WTC11 (cell line): Measurements from ENCODE around the gene SGPP2. TPM values are rescaled to one million over a fixed set of nuclear protein-coding genes. Genes with fewer than 3 reads are reported as not detected.

Experiments
- ATAC-seq: fragments of 200-7000 bp; cut with Tn5 transposase; 2 replicates; pipeline ENCODE4 v1.10.0; 2021; ENCODE audit warnings: mild to moderate bottlenecking, moderate library complexity
- CTCF ChIA-PET: fragments of 300-600 bp; sonication (Branson Sonifier 250); formaldehyde crosslinking; loops from one replicate; lab custom pipeline; 2021; ENCODE audit warnings: antibody characterized with exemption; lab: Charles Lee
- POLR2A ChIA-PET: fragments of 350-600 bp; sonication (Branson Sonifier 250); formaldehyde crosslinking; loops from one replicate; lab custom pipeline; 2021; ENCODE audit warnings: antibody characterized with exemption; lab: Charles Lee
- DNase-seq: peaks from one replicate; pipeline ENCODE4 v3.0.0; 2021; ENCODE audit warnings: low spot score
- H3K27ac Mint-ChIP-seq: 2 replicates; pipeline ENCODE4 v1.8.0; 2021; ENCODE audit warnings: mixed read lengths
- H3K27me3 Mint-ChIP-seq: 2 replicates; pipeline ENCODE4 v1.8.0; 2021; ENCODE audit warnings: low read depth, mild to moderate bottlenecking, moderate library complexity, mixed read lengths
- H3K36me3 Mint-ChIP-seq: 2 replicates; pipeline ENCODE4 v1.8.0; 2021; ENCODE audit warnings: mixed read lengths
- H3K4me1 Mint-ChIP-seq: 2 replicates; pipeline ENCODE4 v1.8.0; 2022; ENCODE audit warnings: mixed read lengths
- H3K4me3 Mint-ChIP-seq: 2 replicates; pipeline ENCODE4 v1.8.0; 2021; ENCODE audit warnings: mild to moderate bottlenecking, moderate library complexity, mixed read lengths
- H3K9me3 Mint-ChIP-seq: 2 replicates; pipeline ENCODE4 v1.8.0; 2021; ENCODE audit warnings: mixed read lengths
- CREM ChIP-seq: sonication (generic); formaldehyde crosslinking; IDR thresholded peaks from 2 replicates; pipeline ENCODE4 v1.8.1; 2022; ENCODE audit warnings: mild to moderate bottlenecking, missing genetic modification reagents, moderate library complexity
- ESRRA ChIP-seq: sonication (generic); formaldehyde crosslinking; IDR thresholded peaks from 2 replicates; pipeline ENCODE4 v1.8.1; 2022; ENCODE audit warnings: mild to moderate bottlenecking, missing genetic modification reagents, borderline replicate concordance
- FOXK1 ChIP-seq: sonication (generic); formaldehyde crosslinking; IDR thresholded peaks from 2 replicates; pipeline ENCODE4 v1.8.0; 2022; ENCODE audit warnings: mild to moderate bottlenecking, moderate library complexity, missing genetic modification reagents
- IRF2 ChIP-seq: sonication (generic); formaldehyde crosslinking; IDR thresholded peaks from 2 replicates; pipeline ENCODE4 v1.8.0; 2022; ENCODE audit warnings: low read depth, missing genetic modification reagents, borderline replicate concordance
- NR1H2 ChIP-seq: sonication (generic); formaldehyde crosslinking; IDR thresholded peaks from 2 replicates; pipeline ENCODE4 v1.9.0; 2021; ENCODE audit warnings: mild to moderate bottlenecking, moderate library complexity, missing genetic modification reagents
- NR3C1 ChIP-seq: sonication (generic); formaldehyde crosslinking; conservative IDR thresholded peaks from 2 replicates; pipeline ENCODE4 v1.8.1; 2023; ENCODE audit warnings: low read depth, mild to moderate bottlenecking, missing genetic modification reagents
- PRDM15 ChIP-seq: sonication (generic); formaldehyde crosslinking; IDR thresholded peaks from 2 replicates; pipeline ENCODE4 v1.8.0; 2022; ENCODE audit warnings: missing genetic modification reagents
- SMAD3 ChIP-seq: sonication (generic); formaldehyde crosslinking; IDR thresholded peaks from 2 replicates; pipeline ENCODE4 v1.8.0; 2022; ENCODE audit warnings: missing genetic modification reagents, mild to moderate bottlenecking, borderline replicate concordance
- ZNF263 ChIP-seq: sonication (generic); formaldehyde crosslinking; IDR thresholded peaks from 2 replicates; pipeline ENCODE4 v1.8.1; 2022; ENCODE audit warnings: low read depth, mild to moderate bottlenecking, moderate library complexity, missing genetic modification reagents
- ZNF396 ChIP-seq: fragments of 250-450 bp; sonication (Bioruptor Pico); IDR thresholded peaks from 2 replicates; pipeline ENCODE4 v1.8.0; 2021; ENCODE audit warnings: mild to moderate bottlenecking, moderate library complexity, borderline replicate concordance
- total RNA-seq: library from RNA; stranded (reverse); gene quantifications from 3 replicates; pipeline ENCODE4 v1.2.3, GENCODE V29; 2021
- TF ChIP-seq, protein P1 (sequence below): sonication (generic); formaldehyde crosslinking; conservative IDR thresholded peaks from 2 replicates; pipeline ENCODE4 v1.8.1; 2022; ENCODE audit warnings: mild to moderate bottlenecking, missing genetic modification reagents
- TF ChIP-seq, protein P2 (sequence below): sonication (generic); formaldehyde crosslinking; IDR thresholded peaks from 2 replicates; pipeline ENCODE4 v1.8.1; 2023; ENCODE audit warnings: mild to moderate bottlenecking, missing genetic modification reagents, moderate library complexity
- TF ChIP-seq, protein P3 (sequence below): sonication (generic); formaldehyde crosslinking; IDR thresholded peaks from 2 replicates; pipeline ENCODE4 v1.8.0; 2023; ENCODE audit warnings: missing genetic modification reagents, mild to moderate bottlenecking, borderline replicate concordance
- TF ChIP-seq, protein P4 (sequence below): fragments of 250-450 bp; sonication (Bioruptor Pico); IDR thresholded peaks from 2 replicates; pipeline ENCODE4 v2.1.2; 2022; ENCODE audit warnings: mild to moderate bottlenecking, moderate library complexity
- TF ChIP-seq, protein P5 (sequence below): sonication (generic); formaldehyde crosslinking; IDR thresholded peaks from 2 replicates; pipeline ENCODE4 v1.8.1; 2023; ENCODE audit warnings: mild to moderate bottlenecking, missing genetic modification reagents
- TF ChIP-seq, protein P6 (sequence below): sonication (generic); formaldehyde crosslinking; IDR thresholded peaks from 2 replicates; pipeline ENCODE4 v1.8.0; 2022; ENCODE audit warnings: mild to moderate bottlenecking, missing genetic modification reagents

Gene SGPP2
- total RNA-seq, 1 experiment from 2014 or later = 0.07 TPM

GRCh38 chr2:222492683-222493082 is 68.3 kb downstream of the SGPP2 start:
- H3K4me1 Mint-ChIP-seq = no peaks in the 10 kb centered on the region
- DNase-seq = no peak
- TF ChIP-seq CREM (CRISPR knock-in tag) (no peak), FOXK1 (no peak), IRF2 (no peak), SMAD3 (CRISPR knock-in tag) (no peak), NR1H2 (no peak), PRDM15 (CRISPR knock-in tag) (no peak), ZNF263 (no peak)
- TF ChIP-seq, protein P1, sequence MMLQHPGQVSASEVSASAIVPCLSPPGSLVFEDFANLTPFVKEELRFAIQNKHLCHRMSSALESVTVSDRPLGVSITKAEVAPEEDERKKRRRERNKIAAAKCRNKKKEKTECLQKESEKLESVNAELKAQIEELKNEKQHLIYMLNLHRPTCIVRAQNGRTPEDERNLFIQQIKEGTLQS (CRISPR knock-in tag) = no peak
- TF ChIP-seq, protein P2, sequence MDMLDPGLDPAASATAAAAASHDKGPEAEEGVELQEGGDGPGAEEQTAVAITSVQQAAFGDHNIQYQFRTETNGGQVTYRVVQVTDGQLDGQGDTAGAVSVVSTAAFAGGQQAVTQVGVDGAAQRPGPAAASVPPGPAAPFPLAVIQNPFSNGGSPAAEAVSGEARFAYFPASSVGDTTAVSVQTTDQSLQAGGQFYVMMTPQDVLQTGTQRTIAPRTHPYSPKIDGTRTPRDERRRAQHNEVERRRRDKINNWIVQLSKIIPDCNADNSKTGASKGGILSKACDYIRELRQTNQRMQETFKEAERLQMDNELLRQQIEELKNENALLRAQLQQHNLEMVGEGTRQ = no peak
- TF ChIP-seq, protein P3, sequence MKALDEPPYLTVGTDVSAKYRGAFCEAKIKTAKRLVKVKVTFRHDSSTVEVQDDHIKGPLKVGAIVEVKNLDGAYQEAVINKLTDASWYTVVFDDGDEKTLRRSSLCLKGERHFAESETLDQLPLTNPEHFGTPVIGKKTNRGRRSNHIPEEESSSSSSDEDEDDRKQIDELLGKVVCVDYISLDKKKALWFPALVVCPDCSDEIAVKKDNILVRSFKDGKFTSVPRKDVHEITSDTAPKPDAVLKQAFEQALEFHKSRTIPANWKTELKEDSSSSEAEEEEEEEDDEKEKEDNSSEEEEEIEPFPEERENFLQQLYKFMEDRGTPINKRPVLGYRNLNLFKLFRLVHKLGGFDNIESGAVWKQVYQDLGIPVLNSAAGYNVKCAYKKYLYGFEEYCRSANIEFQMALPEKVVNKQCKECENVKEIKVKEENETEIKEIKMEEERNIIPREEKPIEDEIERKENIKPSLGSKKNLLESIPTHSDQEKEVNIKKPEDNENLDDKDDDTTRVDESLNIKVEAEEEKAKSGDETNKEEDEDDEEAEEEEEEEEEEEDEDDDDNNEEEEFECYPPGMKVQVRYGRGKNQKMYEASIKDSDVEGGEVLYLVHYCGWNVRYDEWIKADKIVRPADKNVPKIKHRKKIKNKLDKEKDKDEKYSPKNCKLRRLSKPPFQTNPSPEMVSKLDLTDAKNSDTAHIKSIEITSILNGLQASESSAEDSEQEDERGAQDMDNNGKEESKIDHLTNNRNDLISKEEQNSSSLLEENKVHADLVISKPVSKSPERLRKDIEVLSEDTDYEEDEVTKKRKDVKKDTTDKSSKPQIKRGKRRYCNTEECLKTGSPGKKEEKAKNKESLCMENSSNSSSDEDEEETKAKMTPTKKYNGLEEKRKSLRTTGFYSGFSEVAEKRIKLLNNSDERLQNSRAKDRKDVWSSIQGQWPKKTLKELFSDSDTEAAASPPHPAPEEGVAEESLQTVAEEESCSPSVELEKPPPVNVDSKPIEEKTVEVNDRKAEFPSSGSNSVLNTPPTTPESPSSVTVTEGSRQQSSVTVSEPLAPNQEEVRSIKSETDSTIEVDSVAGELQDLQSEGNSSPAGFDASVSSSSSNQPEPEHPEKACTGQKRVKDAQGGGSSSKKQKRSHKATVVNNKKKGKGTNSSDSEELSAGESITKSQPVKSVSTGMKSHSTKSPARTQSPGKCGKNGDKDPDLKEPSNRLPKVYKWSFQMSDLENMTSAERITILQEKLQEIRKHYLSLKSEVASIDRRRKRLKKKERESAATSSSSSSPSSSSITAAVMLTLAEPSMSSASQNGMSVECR (CRISPR knock-in tag) = no peak
- H3K9me3 Mint-ChIP-seq = peaks cover 28% of the 10 kb centered on the region
- H3K4me3 Mint-ChIP-seq = no peak overlapping the region
- no peak for ATAC-seq
- no peak overlapping the region for H3K27ac Mint-ChIP-seq
- peaks cover 55% of the 10 kb centered on the region for H3K27me3 Mint-ChIP-seq
- POLR2A ChIA-PET = no interaction called here
- peaks cover 25% of the 10 kb centered on the region for H3K36me3 Mint-ChIP-seq
- CTCF ChIA-PET = no interaction called here

DNA sequence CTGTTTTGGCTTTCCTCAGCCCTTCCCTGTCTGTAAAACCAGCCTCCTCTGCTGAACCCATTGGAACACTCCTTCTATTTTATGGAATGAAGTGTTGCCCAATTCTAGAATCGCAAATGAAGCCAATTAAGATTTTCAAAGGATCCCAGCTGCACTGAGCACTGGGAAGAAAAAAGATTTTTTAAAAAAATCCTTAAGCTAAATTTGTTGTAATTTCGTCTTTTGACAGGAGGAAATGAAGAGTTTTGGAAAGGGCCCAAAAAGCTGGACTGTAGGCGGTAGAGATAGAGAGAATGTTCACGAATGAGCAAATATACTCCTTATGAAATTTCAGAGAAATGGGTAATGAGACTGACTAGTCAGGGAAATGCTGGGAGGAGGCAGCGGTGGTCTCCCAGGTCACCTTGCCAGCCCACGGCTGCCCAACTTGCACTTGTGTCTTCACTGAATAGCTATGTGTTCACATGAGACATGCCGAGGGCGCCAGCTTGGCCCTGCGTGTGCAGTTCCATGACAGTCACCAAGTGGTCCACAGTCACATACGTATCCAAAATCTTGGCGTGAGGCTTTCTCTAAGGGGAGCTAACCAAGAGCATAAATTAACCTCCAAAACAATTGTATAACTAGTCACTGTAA is 69.9 kb downstream of the SGPP2 start:
- H3K4me1 Mint-ChIP-seq = no peaks in the 10 kb centered on the region
- no peak overlapping the region for H3K4me3 Mint-ChIP-seq
- H3K9me3 Mint-ChIP-seq = peaks cover 28% of the 10 kb centered on the region
- no peak overlapping the region for H3K27ac Mint-ChIP-seq
- ATAC-seq = no peak
- TF ChIP-seq ZNF263 (no peak), NR3C1 (CRISPR knock-in tag) (no peak), ESRRA (CRISPR knock-in tag) (no peak), IRF2 (no peak), ZNF396 (CRISPR knock-in tag) (no peak)
- TF ChIP-seq, protein P4, sequence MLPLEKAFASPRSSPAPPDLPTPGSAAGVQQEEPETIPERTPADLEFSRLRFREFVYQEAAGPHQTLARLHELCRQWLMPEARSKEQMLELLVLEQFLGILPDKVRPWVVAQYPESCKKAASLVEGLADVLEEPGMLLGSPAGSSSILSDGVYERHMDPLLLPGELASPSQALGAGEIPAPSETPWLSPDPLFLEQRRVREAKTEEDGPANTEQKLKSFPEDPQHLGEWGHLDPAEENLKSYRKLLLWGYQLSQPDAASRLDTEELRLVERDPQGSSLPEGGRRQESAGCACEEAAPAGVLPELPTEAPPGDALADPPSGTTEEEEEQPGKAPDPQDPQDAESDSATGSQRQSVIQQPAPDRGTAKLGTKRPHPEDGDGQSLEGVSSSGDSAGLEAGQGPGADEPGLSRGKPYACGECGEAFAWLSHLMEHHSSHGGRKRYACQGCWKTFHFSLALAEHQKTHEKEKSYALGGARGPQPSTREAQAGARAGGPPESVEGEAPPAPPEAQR = no peak
- TF ChIP-seq, protein P5, sequence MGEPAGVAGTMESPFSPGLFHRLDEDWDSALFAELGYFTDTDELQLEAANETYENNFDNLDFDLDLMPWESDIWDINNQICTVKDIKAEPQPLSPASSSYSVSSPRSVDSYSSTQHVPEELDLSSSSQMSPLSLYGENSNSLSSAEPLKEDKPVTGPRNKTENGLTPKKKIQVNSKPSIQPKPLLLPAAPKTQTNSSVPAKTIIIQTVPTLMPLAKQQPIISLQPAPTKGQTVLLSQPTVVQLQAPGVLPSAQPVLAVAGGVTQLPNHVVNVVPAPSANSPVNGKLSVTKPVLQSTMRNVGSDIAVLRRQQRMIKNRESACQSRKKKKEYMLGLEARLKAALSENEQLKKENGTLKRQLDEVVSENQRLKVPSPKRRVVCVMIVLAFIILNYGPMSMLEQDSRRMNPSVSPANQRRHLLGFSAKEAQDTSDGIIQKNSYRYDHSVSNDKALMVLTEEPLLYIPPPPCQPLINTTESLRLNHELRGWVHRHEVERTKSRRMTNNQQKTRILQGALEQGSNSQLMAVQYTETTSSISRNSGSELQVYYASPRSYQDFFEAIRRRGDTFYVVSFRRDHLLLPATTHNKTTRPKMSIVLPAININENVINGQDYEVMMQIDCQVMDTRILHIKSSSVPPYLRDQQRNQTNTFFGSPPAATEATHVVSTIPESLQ (CRISPR knock-in tag) = no peak
- TF ChIP-seq, protein P6, sequence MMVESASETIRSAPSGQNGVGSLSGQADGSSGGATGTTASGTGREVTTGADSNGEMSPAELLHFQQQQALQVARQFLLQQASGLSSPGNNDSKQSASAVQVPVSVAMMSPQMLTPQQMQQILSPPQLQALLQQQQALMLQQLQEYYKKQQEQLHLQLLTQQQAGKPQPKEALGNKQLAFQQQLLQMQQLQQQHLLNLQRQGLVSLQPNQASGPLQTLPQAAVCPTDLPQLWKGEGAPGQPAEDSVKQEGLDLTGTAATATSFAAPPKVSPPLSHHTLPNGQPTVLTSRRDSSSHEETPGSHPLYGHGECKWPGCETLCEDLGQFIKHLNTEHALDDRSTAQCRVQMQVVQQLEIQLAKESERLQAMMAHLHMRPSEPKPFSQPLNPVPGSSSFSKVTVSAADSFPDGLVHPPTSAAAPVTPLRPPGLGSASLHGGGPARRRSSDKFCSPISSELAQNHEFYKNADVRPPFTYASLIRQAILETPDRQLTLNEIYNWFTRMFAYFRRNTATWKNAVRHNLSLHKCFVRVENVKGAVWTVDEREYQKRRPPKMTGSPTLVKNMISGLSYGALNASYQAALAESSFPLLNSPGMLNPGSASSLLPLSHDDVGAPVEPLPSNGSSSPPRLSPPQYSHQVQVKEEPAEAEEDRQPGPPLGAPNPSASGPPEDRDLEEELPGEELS (CRISPR knock-in tag) = no peak
- DNase-seq = no peak
- peaks cover 54% of the 10 kb centered on the region for H3K27me3 Mint-ChIP-seq
- ChIA-PET CTCF (no interaction called here), POLR2A (no interaction called here)
- H3K36me3 Mint-ChIP-seq = peaks cover 25% of the 10 kb centered on the region
